ENCODE results near the gene TBC1D2B. TPM values are rescaled to one million over a fixed set of nuclear protein-coding genes. Genes with fewer than 3 reads are reported as not detected.
"Not testable (repeated sequence)": the region's sequence is repeated elsewhere in the genome, so short reads cannot be mapped to it uniquely, and the experiment has no call there.

Gene TBC1D2B
- polyA plus RNA-seq, 1 donor from 2014 or later, result 9.4 TPM

DNA sequence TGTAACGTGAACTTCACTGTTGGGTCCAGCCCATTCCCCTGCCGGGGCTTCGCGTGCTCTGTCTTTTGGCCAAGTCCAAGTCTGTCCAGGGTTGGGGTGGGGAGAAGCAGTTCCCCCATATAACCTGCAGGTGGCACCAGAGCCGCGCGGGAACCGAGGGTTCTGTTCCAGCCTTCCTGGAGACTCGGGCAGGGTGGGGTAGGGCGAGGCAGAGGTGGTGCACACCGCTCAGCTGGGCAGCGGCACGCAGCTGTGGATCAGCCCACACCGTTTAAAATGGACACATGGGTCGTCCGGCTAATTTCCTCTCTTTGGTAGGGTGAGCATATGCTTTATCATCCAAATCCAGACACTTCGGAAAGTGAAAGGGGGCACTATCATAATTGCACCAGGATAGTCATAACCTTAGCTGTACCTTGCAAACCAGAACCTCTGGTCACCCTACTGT, 118.1 kb downstream of the TBC1D2B start:
- H3K9me3 ChIP-seq (ENCODE audit: low read length), result no peaks in the 10 kb centered on the region
- H4K20me1 ChIP-seq (ENCODE audit: insufficient read depth), result no peaks in the 10 kb centered on the region
- no peak overlapping the region for H3K9ac ChIP-seq (ENCODE audit: low read length)
- no peak for TF ChIP-seq POLR2AphosphoS5 (IDR thresholded peaks at IDR 0.05)
- TF ChIP-seq, protein P1, sequence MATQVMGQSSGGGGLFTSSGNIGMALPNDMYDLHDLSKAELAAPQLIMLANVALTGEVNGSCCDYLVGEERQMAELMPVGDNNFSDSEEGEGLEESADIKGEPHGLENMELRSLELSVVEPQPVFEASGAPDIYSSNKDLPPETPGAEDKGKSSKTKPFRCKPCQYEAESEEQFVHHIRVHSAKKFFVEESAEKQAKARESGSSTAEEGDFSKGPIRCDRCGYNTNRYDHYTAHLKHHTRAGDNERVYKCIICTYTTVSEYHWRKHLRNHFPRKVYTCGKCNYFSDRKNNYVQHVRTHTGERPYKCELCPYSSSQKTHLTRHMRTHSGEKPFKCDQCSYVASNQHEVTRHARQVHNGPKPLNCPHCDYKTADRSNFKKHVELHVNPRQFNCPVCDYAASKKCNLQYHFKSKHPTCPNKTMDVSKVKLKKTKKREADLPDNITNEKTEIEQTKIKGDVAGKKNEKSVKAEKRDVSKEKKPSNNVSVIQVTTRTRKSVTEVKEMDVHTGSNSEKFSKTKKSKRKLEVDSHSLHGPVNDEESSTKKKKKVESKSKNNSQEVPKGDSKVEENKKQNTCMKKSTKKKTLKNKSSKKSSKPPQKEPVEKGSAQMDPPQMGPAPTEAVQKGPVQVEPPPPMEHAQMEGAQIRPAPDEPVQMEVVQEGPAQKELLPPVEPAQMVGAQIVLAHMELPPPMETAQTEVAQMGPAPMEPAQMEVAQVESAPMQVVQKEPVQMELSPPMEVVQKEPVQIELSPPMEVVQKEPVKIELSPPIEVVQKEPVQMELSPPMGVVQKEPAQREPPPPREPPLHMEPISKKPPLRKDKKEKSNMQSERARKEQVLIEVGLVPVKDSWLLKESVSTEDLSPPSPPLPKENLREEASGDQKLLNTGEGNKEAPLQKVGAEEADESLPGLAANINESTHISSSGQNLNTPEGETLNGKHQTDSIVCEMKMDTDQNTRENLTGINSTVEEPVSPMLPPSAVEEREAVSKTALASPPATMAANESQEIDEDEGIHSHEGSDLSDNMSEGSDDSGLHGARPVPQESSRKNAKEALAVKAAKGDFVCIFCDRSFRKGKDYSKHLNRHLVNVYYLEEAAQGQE (IDR thresholded peaks at IDR 0.05; ENCODE audit: borderline replicate concordance), result no peak
- TF ChIP-seq, protein P2, sequence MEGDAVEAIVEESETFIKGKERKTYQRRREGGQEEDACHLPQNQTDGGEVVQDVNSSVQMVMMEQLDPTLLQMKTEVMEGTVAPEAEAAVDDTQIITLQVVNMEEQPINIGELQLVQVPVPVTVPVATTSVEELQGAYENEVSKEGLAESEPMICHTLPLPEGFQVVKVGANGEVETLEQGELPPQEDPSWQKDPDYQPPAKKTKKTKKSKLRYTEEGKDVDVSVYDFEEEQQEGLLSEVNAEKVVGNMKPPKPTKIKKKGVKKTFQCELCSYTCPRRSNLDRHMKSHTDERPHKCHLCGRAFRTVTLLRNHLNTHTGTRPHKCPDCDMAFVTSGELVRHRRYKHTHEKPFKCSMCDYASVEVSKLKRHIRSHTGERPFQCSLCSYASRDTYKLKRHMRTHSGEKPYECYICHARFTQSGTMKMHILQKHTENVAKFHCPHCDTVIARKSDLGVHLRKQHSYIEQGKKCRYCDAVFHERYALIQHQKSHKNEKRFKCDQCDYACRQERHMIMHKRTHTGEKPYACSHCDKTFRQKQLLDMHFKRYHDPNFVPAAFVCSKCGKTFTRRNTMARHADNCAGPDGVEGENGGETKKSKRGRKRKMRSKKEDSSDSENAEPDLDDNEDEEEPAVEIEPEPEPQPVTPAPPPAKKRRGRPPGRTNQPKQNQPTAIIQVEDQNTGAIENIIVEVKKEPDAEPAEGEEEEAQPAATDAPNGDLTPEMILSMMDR (IDR thresholded peaks at IDR 0.05; ENCODE audit: poor library complexity, severe bottlenecking), result peak; percentile 93
- TF ChIP-seq EZH2 (IDR thresholded peaks at IDR 0.05; ENCODE audit: borderline replicate concordance, insufficient read depth, low read length, poor library complexity, severe bottlenecking), result no peak
- TF ChIP-seq RAD21 (conservative IDR thresholded peaks at IDR 0.05), result peak; percentile 90
- TF ChIP-seq SMC3 (conservative IDR thresholded peaks at IDR 0.05; ENCODE audit: poor library complexity), result peak; percentile 90
- TF ChIP-seq MXI1 (conservative IDR thresholded peaks at IDR 0.05; ENCODE audit: poor library complexity, severe bottlenecking), result peak; percentile 20
- no peak for TF ChIP-seq TAF1 (IDR thresholded peaks at IDR 0.05; ENCODE audit: low read depth)
- no peak for TF ChIP-seq EP300 (conservative IDR thresholded peaks at IDR 0.05; ENCODE audit: poor library complexity, severe bottlenecking)
- H3K79me2 ChIP-seq (replicated peaks; ENCODE audit: insufficient read depth, low read length), result no peaks in the 10 kb centered on the region
- H3K9me2 ChIP-seq (ENCODE audit: insufficient read depth, low read length), result no peaks in the 10 kb centered on the region
- no peaks in the 10 kb centered on the region for H3K27me3 ChIP-seq (ENCODE audit: insufficient read depth, low read depth, low read length)
- H3K4me3 ChIP-seq (ENCODE audit: low read length), result no peak overlapping the region
- H3K27ac ChIP-seq (ENCODE audit: low read length), result no peak overlapping the region
- H2AFZ ChIP-seq (ENCODE audit: low read depth, low read length), result no peak overlapping the region
- H3F3A ChIP-seq (ENCODE audit: insufficient read depth, low read length, poor library complexity, severe bottlenecking), result no peaks in the 10 kb centered on the region
- H3K4me2 ChIP-seq (ENCODE audit: low read length), result no peak overlapping the region
- H3K36me3 ChIP-seq (ENCODE audit: insufficient read depth, low read length), result no peaks in the 10 kb centered on the region

DNA sequence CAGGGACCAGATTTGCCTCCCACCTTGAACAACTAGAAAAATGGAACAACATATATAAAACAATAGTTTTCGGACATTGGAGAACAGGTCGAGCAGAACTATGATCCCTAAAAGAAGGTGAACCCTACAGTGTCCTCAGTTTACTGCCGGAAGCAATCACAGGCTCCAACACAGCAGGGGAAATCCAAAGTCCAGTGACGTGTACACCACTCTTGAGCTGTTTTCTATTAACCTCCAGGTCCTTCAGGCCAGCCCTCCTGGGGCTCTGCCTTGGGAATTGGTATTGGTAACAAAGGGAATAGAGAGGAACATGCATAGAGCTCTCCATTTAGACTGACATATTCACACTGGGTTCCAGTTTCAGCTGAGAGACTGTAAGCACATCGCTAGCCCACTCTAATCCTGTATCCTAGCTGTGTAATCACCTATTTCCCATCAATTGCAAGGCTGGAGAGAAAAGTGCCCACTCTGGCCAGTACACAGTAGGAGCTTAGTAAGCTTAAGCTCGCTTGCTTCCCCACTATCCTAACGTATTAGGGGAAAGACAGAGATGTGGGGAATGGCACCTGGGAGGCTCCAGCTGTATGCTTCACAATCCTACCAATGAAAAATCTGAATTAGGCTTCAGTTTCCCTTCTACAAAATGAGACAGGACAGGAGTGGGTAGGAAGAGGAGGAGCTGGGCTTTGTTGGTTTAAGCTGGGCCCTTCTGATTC, 118.6 kb downstream of the TBC1D2B start:
- not testable (repeated sequence) for H3K79me2 ChIP-seq (replicated peaks; ENCODE audit: insufficient read depth, low read length); H2AFZ ChIP-seq (ENCODE audit: low read depth, low read length); H3K4me2 ChIP-seq (ENCODE audit: low read length); H4K20me1 ChIP-seq (ENCODE audit: insufficient read depth); H3K9ac ChIP-seq (ENCODE audit: low read length); H3K36me3 ChIP-seq (ENCODE audit: insufficient read depth, low read length); H3F3A ChIP-seq (ENCODE audit: insufficient read depth, low read length, poor library complexity, severe bottlenecking); H3K4me3 ChIP-seq (ENCODE audit: low read length); H3K27ac ChIP-seq (ENCODE audit: low read length); H3K9me3 ChIP-seq (ENCODE audit: low read length); H3K9me2 ChIP-seq (ENCODE audit: insufficient read depth, low read length); H3K27me3 ChIP-seq (ENCODE audit: insufficient read depth, low read depth, low read length)

DNA sequence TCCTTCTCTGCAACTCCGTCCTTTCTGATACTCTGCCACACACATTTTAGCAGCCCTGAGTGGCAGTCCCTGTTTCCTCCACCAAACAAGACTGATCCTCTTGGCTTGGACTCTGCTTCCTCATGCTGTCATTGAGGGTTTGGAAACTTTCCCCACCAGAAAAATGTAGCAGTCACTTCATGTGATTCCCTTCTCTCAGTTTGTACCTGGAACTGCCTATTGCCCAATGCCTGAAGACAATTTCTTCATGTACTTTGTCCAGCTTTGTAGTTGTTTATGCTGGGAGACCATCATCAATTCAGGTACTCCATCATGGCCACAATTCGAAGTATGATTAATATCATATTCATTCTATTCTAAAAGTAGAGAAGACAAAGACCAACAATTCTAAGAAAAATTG, 119.5 kb downstream of the TBC1D2B start:
- H3K4me2 ChIP-seq (ENCODE audit: low read length); H3K79me2 ChIP-seq (replicated peaks; ENCODE audit: insufficient read depth, low read length): not testable (repeated sequence)

DNA sequence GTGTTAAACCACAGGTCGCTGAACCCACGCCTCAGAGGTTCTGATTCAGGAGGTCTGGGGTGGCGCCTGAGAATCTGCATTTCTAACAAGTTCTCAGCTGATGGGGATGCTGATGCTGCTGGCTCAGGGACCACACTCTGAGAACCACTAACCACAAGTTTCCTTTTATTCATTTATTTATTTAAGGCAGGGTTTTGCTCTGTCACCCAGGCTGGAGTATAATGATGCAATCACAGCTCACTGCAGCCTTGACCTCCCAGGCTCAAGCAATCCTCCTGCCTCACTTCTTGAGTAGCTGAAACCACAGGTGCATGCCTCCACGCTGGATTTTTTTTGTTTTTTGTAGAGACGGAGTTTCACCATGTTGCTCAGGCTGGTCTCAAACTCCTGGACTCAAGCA, 123.6 kb downstream of the TBC1D2B start:
- not testable (repeated sequence) for H2AFZ ChIP-seq (ENCODE audit: low read depth, low read length); H4K20me1 ChIP-seq (ENCODE audit: insufficient read depth); H3K9ac ChIP-seq (ENCODE audit: low read length); H3K27ac ChIP-seq (ENCODE audit: low read length); H3K4me3 ChIP-seq (ENCODE audit: low read length); H3K4me2 ChIP-seq (ENCODE audit: low read length); H3K9me2 ChIP-seq (ENCODE audit: insufficient read depth, low read length); H3K9me3 ChIP-seq (ENCODE audit: low read length); H3F3A ChIP-seq (ENCODE audit: insufficient read depth, low read length, poor library complexity, severe bottlenecking); H3K27me3 ChIP-seq (ENCODE audit: insufficient read depth, low read depth, low read length); H3K79me2 ChIP-seq (replicated peaks; ENCODE audit: insufficient read depth, low read length); H3K36me3 ChIP-seq (ENCODE audit: insufficient read depth, low read length)

More for the DNA sequence above, 119.5 kb downstream of the TBC1D2B start:
- not testable (repeated sequence) for H3F3A ChIP-seq (ENCODE audit: insufficient read depth, low read length, poor library complexity, severe bottlenecking); H3K9me3 ChIP-seq (ENCODE audit: low read length); H3K36me3 ChIP-seq (ENCODE audit: insufficient read depth, low read length); H2AFZ ChIP-seq (ENCODE audit: low read depth, low read length); H3K9me2 ChIP-seq (ENCODE audit: insufficient read depth, low read length); H3K27me3 ChIP-seq (ENCODE audit: insufficient read depth, low read depth, low read length); H3K9ac ChIP-seq (ENCODE audit: low read length); H3K4me3 ChIP-seq (ENCODE audit: low read length); H3K27ac ChIP-seq (ENCODE audit: low read length); H4K20me1 ChIP-seq (ENCODE audit: insufficient read depth)

DNA sequence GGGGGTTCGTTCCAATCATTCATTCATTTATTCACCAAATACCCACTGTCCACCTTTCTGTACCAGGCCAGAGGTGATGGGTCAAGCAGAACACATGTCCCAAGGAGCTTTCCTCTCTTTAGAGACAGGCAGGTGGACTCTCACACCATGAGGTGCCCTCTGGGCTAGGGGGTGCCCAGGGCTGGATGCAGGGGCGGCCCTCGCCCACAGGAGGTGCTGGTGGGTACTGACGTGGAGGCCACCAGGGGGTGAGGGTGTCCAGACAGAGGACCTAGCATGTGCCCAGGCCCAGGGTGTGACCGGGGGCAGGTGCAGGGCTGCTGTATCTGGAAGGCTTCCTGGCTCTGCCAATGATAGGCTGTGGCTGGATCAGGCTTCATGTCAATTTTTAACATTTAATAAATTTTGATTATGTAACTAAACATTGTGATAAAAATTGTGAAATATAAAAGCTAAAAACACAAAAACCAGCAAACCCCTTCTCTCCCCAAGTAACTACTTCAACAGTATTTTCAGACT, 124.5 kb downstream of the TBC1D2B start:
- not testable (repeated sequence) for H3K27me3 ChIP-seq (ENCODE audit: insufficient read depth, low read depth, low read length); H3K9me2 ChIP-seq (ENCODE audit: insufficient read depth, low read length); H2AFZ ChIP-seq (ENCODE audit: low read depth, low read length); H3K36me3 ChIP-seq (ENCODE audit: insufficient read depth, low read length); H3K9ac ChIP-seq (ENCODE audit: low read length); H3F3A ChIP-seq (ENCODE audit: insufficient read depth, low read length, poor library complexity, severe bottlenecking); H3K79me2 ChIP-seq (replicated peaks; ENCODE audit: insufficient read depth, low read length); H4K20me1 ChIP-seq (ENCODE audit: insufficient read depth); H3K27ac ChIP-seq (ENCODE audit: low read length); H3K4me3 ChIP-seq (ENCODE audit: low read length); H3K4me2 ChIP-seq (ENCODE audit: low read length); H3K9me3 ChIP-seq (ENCODE audit: low read length)

All from neural cell (in vitro differentiated cells).